Glomerular endothelial cell (primary cell): Measurements from ENCODE around the gene LRP3. TPM values are rescaled to one million over a fixed set of nuclear protein-coding genes. Genes with fewer than 3 reads are reported as not detected.

Experiments used
- DNase-seq: peaks from one replicate; pipeline ENCODE4 v3.0.0-alpha.2; 2011; ENCODE audit warnings: low read depth, low spot score; ENCODE audit errors: extremely low read depth
- total RNA-seq: library from RNA; depleted of rRNA; stranded (reverse); fragments of >200 nt; gene quantifications from 2 replicates; pipeline ENCODE4 v1.2.3, GENCODE V29; 2015

Gene LRP3
- total RNA-seq, 1 donor from 2014 or later = 30.0 TPM

GRCh38 chr19:33250500-33250899 lies 56.4 kb downstream of the LRP3 start:
- DNase-seq = no peak

- no peak for DNase-seq
Measured at GRCh38 chr19:33251076-33251475, 56.9 kb downstream of the LRP3 start.

- no peak for DNase-seq
Measured at GRCh38 chr19:33251526-33252090, 57.5 kb downstream of the LRP3 start.

GRCh38 chr19:33252418-33252962 lies 58.4 kb downstream of the LRP3 start:
- DNase-seq = no peak

GRCh38 chr19:33252971-33253370 lies 58.8 kb downstream of the LRP3 start:
- DNase-seq = no peak

- no peak for DNase-seq
Measured at GRCh38 chr19:33254245-33254824, 60.2 kb downstream of the LRP3 start.

GRCh38 chr19:33255781-33256180 lies 61.7 kb downstream of the LRP3 start:
- DNase-seq = no peak

- DNase-seq = no peak
Measured at GRCh38 chr19:33256261-33256660, 62.1 kb downstream of the LRP3 start.

- DNase-seq = no peak
Measured at GRCh38 chr19:33257828-33258227, 63.7 kb downstream of the LRP3 start.

Other genes with a start within 250 kb of the LRP3 start
- gene CEP89, start 222.4 kb upstream of the LRP3 start, total RNA-seq = 24.5 and 25.8 TPM in 2 replicates
- 1.6 and 1.9 TPM in 2 replicates for gene FAAP24, start 222.1 kb upstream of the LRP3 start, total RNA-seq
- 2.8 and 5.4 TPM in 2 replicates for gene RHPN2, start 129.4 kb upstream of the LRP3 start, total RNA-seq
- gene GPATCH1, start 113.1 kb upstream of the LRP3 start, total RNA-seq = 2.5 and 6.6 TPM in 2 replicates
- not detected in 2 replicates for gene WDR88, start 62.2 kb upstream of the LRP3 start, total RNA-seq
- not detected in 2 replicates for gene SLC7A10, start 31.5 kb downstream of the LRP3 start, total RNA-seq
- gene CEBPA, start 108.2 kb downstream of the LRP3 start, total RNA-seq = 0.10 and 0.47 TPM in 2 replicates
- 17.1 and 22.5 TPM in 2 replicates for gene CEBPG, start 179.4 kb downstream of the LRP3 start, total RNA-seq